ENCODE measurements around the gene PHLDB1. TPM values are rescaled to one million over a fixed set of nuclear protein-coding genes. Genes with fewer than 3 reads are reported as not detected.

Gene PHLDB1
- total RNA-seq, 1 donor from 2014 or later = 165 TPM

DNA sequence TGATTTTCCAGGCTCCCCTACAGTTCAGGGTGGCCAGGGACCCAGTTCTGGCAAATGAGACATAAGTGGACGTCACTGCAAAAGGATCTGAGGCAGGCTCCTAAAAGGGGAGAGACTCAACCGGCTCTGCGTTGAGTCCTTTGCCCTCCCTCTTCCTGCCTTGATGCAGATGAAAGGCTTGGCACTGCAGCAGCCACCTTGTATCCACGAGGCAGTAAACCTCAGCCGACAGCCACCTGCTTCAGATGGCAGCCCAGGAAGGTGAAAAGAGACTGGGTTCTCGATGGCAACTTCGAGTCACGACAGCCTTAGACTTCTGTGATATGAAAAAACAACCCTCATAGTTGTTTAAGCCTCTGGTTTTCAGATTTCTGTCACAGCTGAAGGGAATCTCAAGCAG lies 86.8 kb downstream of the PHLDB1 start:
- Mint-ChIP-seq H3K36me3 (ENCODE audit: unreplicated experiment) (no peaks in the 10 kb centered on the region), H3K27me3 (ENCODE audit: unreplicated experiment) (no peaks in the 10 kb centered on the region), H3K4me1 (ENCODE audit: unreplicated experiment) (peaks cover 33% of the 10 kb centered on the region), H3K4me3 (ENCODE audit: unreplicated experiment) (no peak overlapping the region), H3K9me3 (ENCODE audit: unreplicated experiment) (no peaks in the 10 kb centered on the region), H3K27ac (ENCODE audit: unreplicated experiment) (no peak overlapping the region)
- no peak for DNase-seq (ENCODE audit: extremely low spot score, unreplicated experiment)
- TF ChIP-seq CTCF (IDR thresholded peaks at IDR 0.05) = no peak

DNA sequence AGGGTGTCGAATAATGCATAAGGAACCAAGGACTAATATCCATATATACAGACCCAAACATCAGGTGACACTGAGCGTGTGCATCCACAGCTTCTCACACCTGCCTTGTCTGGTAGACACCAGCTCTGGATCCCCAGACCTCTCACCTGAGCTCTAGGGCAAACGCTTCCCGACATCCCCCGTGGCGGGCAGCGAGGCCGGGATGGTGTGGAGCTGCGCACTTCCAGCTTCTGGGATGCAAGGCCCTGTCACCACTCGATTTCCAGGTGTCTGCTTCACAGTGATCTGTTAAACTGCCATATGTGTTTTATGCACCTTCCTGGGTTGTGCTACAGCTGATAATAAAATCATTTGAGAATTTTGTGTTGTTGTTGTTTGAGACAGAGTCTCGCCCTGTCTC lies 87.4 kb downstream of the PHLDB1 start:
- Mint-ChIP-seq H3K27ac (ENCODE audit: unreplicated experiment) (no peak overlapping the region), H3K36me3 (ENCODE audit: unreplicated experiment) (no peaks in the 10 kb centered on the region), H3K9me3 (ENCODE audit: unreplicated experiment) (no peaks in the 10 kb centered on the region), H3K4me1 (ENCODE audit: unreplicated experiment) (peaks cover 31% of the 10 kb centered on the region), H3K27me3 (ENCODE audit: unreplicated experiment) (no peaks in the 10 kb centered on the region), H3K4me3 (ENCODE audit: unreplicated experiment) (no peak overlapping the region)
- no peak for DNase-seq (ENCODE audit: extremely low spot score, unreplicated experiment)
- TF ChIP-seq CTCF (IDR thresholded peaks at IDR 0.05) = no peak

DNA sequence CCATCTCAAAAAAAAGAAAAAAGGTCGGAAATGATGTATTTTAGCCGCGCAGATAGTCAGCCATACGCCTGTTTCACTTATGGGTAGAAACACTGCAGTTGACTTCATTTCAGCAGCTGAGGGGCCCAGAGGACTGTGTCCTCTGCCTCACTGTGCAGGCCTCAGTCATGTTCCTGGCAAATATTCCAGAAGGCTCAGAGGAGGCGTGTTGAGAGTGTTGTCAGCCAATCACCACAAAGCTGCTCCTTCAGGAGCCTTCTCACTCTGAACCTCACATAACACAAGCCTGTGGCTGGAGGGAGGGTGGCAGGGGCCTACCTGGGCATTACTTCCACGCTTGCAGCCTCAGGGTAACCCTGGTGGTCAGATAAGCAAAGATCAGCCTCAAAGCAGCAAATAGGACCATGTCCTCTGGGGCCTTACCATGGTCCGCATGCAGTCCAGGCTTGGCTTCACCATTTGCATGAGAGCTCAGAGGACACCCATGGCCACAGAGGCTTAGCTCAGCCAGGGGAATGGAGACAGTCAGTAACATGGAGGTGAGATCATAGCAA lies 89.3 kb downstream of the PHLDB1 start:
- Mint-ChIP-seq H3K27ac (ENCODE audit: unreplicated experiment) (no peak overlapping the region), H3K36me3 (ENCODE audit: unreplicated experiment) (no peaks in the 10 kb centered on the region), H3K9me3 (ENCODE audit: unreplicated experiment) (no peaks in the 10 kb centered on the region), H3K27me3 (ENCODE audit: unreplicated experiment) (no peaks in the 10 kb centered on the region), H3K4me1 (ENCODE audit: unreplicated experiment) (peaks cover 19% of the 10 kb centered on the region), H3K4me3 (ENCODE audit: unreplicated experiment) (no peak overlapping the region)
- no peak for TF ChIP-seq CTCF (IDR thresholded peaks at IDR 0.05)
- DNase-seq (ENCODE audit: extremely low spot score, unreplicated experiment) = no peak

GRCh38 chr11:118697346-118697745 lies 89.9 kb downstream of the PHLDB1 start:
- no peaks in the 10 kb centered on the region for H3K27me3 Mint-ChIP-seq (ENCODE audit: unreplicated experiment)
- no peak for DNase-seq (ENCODE audit: extremely low spot score, unreplicated experiment)
- H3K4me3 Mint-ChIP-seq (ENCODE audit: unreplicated experiment) = no peak overlapping the region
- H3K4me1 Mint-ChIP-seq (ENCODE audit: unreplicated experiment) = peaks cover 13% of the 10 kb centered on the region
- no peak overlapping the region for H3K27ac Mint-ChIP-seq (ENCODE audit: unreplicated experiment)
- TF ChIP-seq CTCF (IDR thresholded peaks at IDR 0.05) = no peak
- no peaks in the 10 kb centered on the region for H3K36me3 Mint-ChIP-seq (ENCODE audit: unreplicated experiment)
- H3K9me3 Mint-ChIP-seq (ENCODE audit: unreplicated experiment) = no peaks in the 10 kb centered on the region

DNA sequence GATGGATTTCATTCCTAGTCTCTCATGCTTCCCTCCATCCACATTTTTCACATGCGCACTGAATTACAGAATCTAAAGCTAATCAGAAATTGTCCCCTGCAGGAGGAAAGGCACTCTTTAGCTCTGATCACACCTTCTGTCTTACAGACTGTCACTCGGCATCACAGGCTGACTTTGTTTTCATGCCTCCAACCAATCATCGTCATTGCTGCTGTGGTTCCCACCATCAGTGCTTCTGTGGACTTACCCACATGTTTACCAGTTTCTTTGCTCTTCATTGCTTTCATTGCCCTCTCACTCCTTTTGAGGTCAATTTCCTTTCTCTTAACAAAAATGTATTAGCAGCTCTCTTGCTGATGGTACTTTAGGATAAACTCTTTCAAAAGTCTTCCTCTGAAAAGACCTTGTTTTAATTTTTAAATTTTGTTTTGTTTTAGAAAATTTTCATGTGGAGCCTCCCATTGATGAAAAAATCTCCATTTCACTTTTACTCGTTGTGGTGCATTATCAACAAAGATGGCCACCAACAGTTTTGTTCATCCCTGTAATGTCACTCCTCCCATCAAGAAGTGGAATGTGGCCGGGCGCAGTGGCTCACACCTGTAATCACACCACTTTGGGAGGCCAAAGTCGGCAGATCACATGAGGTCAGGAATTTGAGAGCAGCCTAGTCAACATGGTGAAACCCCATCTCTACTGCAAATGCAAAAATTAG lies 92.2 kb downstream of the PHLDB1 start:
- DNase-seq (ENCODE audit: extremely low spot score, unreplicated experiment) = no peak
- Mint-ChIP-seq H3K36me3 (ENCODE audit: unreplicated experiment) (no peaks in the 10 kb centered on the region), H3K27ac (ENCODE audit: unreplicated experiment) (no peak overlapping the region), H3K27me3 (ENCODE audit: unreplicated experiment) (no peaks in the 10 kb centered on the region), H3K9me3 (ENCODE audit: unreplicated experiment) (no peaks in the 10 kb centered on the region), H3K4me3 (ENCODE audit: unreplicated experiment) (no peak overlapping the region), H3K4me1 (ENCODE audit: unreplicated experiment) (no peaks in the 10 kb centered on the region)
- no peak for TF ChIP-seq CTCF (IDR thresholded peaks at IDR 0.05)
